Measurements from ENCODE around the gene ZNF560.

ZNF560 gene

DNA sequence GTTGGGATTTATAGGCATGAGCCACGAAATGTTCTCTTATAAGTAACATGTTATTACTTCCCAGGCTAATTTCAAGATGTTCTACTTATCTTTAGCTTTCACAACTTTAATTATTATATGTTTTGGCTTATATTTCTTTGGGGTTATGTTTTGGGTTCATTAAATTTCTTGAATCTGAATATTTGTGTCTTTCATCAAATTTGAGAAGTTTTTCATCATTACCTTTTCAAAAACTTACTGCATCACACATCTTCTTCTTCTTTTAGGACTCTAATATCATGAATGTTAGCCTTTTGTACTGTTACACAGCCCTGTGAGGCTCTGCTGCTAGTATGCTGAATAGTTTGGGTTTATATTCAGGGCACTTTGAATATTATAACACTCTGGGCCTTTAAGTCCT, 53.4 kb downstream of the ZNF560 start:
- no peak for TF ChIP-seq CTCF (IDR thresholded peaks at IDR 0.05; ENCODE audit: low read depth, low read length)
- DNase-seq (ENCODE audit: low read depth, low spot score), result no peak
- in situ Hi-C loops (cut with HindIII; ENCODE audit: low sequenced_read_pairs), result no loop called here
- H3K4me3 ChIP-seq (ENCODE audit: low read depth, low read length), result no peak overlapping the region

DNA sequence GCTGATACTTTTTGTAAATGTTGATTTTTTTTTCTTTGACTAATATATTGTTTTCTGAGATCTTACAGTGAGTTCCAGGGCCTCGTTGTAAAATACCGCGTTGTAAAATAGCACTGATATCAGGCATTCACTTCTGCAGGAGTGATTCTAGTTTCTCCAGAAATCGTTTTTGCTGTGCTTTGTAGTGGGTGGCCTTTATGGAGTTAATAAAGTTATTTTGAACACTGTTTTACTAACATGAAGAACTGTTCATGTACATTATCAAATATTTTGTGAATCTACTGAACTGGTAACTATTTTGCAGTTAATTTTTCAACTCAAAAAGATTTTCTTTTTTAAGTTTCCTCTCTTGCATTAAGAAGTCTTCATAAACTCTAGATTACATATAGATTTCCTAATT, 62.1 kb downstream of the ZNF560 start:
- no peak for TF ChIP-seq CTCF (IDR thresholded peaks at IDR 0.05; ENCODE audit: low read depth, low read length)
- no peak overlapping the region for H3K4me3 ChIP-seq (ENCODE audit: low read depth, low read length)
- no peak for DNase-seq (ENCODE audit: low read depth, low spot score)
- in situ Hi-C loops (cut with HindIII; ENCODE audit: low sequenced_read_pairs), result no loop called here

DNA sequence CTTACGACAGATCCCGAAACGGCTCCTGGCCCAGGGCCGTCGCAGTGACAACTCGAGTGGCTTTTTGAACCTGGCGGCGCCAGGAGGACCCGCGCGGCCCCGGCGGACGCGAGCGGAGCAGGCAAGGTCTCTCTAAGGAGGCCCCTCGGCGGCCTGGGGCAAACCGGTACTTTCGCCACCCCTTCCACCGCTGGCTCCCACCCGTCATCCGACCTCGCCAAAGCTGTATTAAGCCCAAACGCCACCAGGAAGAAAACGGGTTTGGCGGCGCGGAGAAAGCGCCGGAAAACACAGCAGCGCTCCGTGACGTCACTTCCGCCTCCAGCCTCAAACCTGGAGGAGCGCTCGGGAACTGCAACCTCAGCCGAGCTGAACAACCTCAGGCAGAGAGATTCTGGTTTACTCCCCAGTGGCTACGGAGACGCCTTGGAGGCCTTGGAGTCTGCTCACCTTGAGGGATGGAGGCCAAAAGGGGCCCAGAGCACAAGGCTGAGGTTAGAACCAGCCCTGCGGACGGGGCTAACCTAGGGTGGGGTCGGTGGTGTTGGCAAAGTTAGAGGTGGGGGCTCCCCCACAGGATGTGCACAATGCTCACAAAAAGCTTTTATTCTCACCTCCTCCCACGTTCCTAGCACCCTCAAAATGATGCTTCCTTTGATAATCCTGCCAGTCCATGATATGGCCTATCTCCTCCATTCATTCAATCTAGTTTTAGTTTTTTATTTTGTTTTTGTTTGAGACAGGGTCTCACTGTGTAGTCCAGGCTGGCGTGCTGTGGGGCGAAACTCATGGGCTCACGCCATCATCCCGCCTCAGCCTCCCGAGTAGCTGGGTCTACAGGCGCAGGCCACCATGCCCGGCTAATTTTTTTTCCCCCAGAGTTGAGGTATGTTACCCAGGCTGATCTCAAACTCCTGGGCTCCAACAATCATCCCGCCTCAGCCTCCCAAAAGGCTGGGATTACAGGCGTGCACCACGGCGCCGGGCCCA, 62.8 kb downstream of the ZNF560 start, which contains the start of gene ZNF266:
TSS of gene ZNF266 (minus strand) at position 295 of the 990 bp plus-strand sequence. CDS start 15,484 bp downstream, outside the sequence.
- in situ Hi-C loops (cut with HindIII; ENCODE audit: low sequenced_read_pairs), result no loop called here

GRCh38 chr19:9431475-9431874, 66.9 kb downstream of the ZNF560 start:
- in situ Hi-C loops (cut with HindIII; ENCODE audit: low sequenced_read_pairs), result no loop called here
- TF ChIP-seq CTCF (IDR thresholded peaks at IDR 0.05; ENCODE audit: low read depth, low read length), result peak; percentile 54
- peak; percentile 13 for DNase-seq (ENCODE audit: low read depth, low spot score)
- no peak overlapping the region for H3K4me3 ChIP-seq (ENCODE audit: low read depth, low read length)

More for the DNA sequence above, 62.8 kb downstream of the ZNF560 start, which contains the start of gene ZNF266:
- peak; percentile 93 for DNase-seq (ENCODE audit: low read depth, low spot score)
- peak; percentile 72 for TF ChIP-seq CTCF (IDR thresholded peaks at IDR 0.05; ENCODE audit: low read depth, low read length)
- peak within 1 kb of the TSS; percentile 91 for H3K4me3 ChIP-seq (ENCODE audit: low read depth, low read length)

GRCh38 chr19:9430444-9430843, 68.0 kb downstream of the ZNF560 start:
- in situ Hi-C loops (cut with HindIII; ENCODE audit: low sequenced_read_pairs), result no loop called here
- DNase-seq (ENCODE audit: low read depth, low spot score), result no peak
- TF ChIP-seq CTCF (IDR thresholded peaks at IDR 0.05; ENCODE audit: low read depth, low read length), result no peak
- H3K4me3 ChIP-seq (ENCODE audit: low read depth, low read length), result no peak overlapping the region

DNA sequence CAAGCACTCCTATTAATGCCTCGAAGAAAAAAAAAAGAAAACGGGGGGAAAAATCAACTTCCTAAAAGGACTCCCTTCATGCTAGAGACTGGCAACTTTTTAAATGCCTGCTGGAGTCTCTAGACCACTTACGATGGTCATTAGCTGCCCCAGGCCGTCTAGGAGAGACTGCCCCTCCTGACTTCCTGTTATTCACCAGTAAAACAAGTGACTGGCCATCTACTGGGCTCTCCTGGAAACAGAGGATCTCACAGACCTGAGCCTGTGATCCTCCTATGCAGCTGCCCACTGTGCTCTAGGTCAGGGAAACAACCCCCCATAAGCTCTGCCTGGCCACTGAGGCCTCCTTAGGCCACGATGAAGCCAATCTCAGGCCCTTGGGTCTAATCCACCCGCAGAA, 70.5 kb downstream of the ZNF560 start:
- no peak for TF ChIP-seq CTCF (IDR thresholded peaks at IDR 0.05; ENCODE audit: low read depth, low read length)
- in situ Hi-C loops (cut with HindIII; ENCODE audit: low sequenced_read_pairs), result no loop called here
- DNase-seq (ENCODE audit: low read depth, low spot score), result no peak
- H3K4me3 ChIP-seq (ENCODE audit: low read depth, low read length), result no peak overlapping the region
